Nephron progenitor cell (in vitro differentiated cells): ENCODE measurements around the gene AKR1D1.
A peak's percentile ranks its signal among the peaks of the same experiment; 100 is the strongest.

ENCODE experiments used
- DNase-seq: peaks from one replicate; pipeline ENCODE4 v3.0.0; 2021
- H3K27ac Mint-ChIP-seq: 2 replicates; pipeline ENCODE4 v1.8.0; 2021; ENCODE audit warnings: mild to moderate bottlenecking, moderate library complexity, mixed read lengths
- H3K27me3 Mint-ChIP-seq: 2 replicates; pipeline ENCODE4 v1.8.0; 2021; ENCODE audit warnings: mild to moderate bottlenecking, low read depth, mixed read lengths; ENCODE audit not compliant: poor library complexity
- H3K36me3 Mint-ChIP-seq: 2 replicates; pipeline ENCODE4 v1.8.0; 2021; ENCODE audit warnings: low read depth, mixed read lengths
- H3K4me1 Mint-ChIP-seq: 2 replicates; pipeline ENCODE4 v1.8.0; 2021; ENCODE audit warnings: mixed read lengths
- H3K4me3 Mint-ChIP-seq: 2 replicates; pipeline ENCODE4 v1.8.0; 2021; ENCODE audit warnings: mild to moderate bottlenecking, moderate library complexity, mixed read lengths
- H3K9me3 Mint-ChIP-seq: 2 replicates; pipeline ENCODE4 v1.8.0; 2021; ENCODE audit warnings: mild to moderate bottlenecking, moderate library complexity, mixed read lengths
- CTCF ChIP-seq: fragments of 200-600 bp; sonication (generic); IDR thresholded peaks from 2 replicates; pipeline ENCODE4 v1.5.0; 2021; ENCODE audit warnings: antibody characterized with exemption

The AKR1D1 gene

GRCh38 chr7:138116141-138116540, 39.9 kb downstream of the AKR1D1 start:
- DNase-seq: no peak
- Mint-ChIP-seq H3K9me3 (no peaks in the 10 kb centered on the region), H3K27me3 (peaks cover 15% of the 10 kb centered on the region), H3K4me1 (peaks cover 6% of the 10 kb centered on the region), H3K36me3 (no peaks in the 10 kb centered on the region), H3K4me3 (no peak overlapping the region), H3K27ac (no peak overlapping the region)
- no peak for TF ChIP-seq CTCF

GRCh38 chr7:138116892-138117291, 40.6 kb downstream of the AKR1D1 start:
- no peak overlapping the region for H3K4me3 Mint-ChIP-seq
- DNase-seq: no peak
- no peak for TF ChIP-seq CTCF
- H3K9me3 Mint-ChIP-seq: no peaks in the 10 kb centered on the region
- no peaks in the 10 kb centered on the region for H3K4me1 Mint-ChIP-seq
- no peak overlapping the region for H3K27ac Mint-ChIP-seq
- H3K27me3 Mint-ChIP-seq: peaks cover 15% of the 10 kb centered on the region
- no peaks in the 10 kb centered on the region for H3K36me3 Mint-ChIP-seq

- Mint-ChIP-seq H3K4me3 (no peak overlapping the region), H3K9me3 (no peaks in the 10 kb centered on the region), H3K36me3 (no peaks in the 10 kb centered on the region), H3K27ac (no peak overlapping the region), H3K4me1 (peaks cover 4% of the 10 kb centered on the region), H3K27me3 (peaks cover 12% of the 10 kb centered on the region)
- DNase-seq: no peak
- no peak for TF ChIP-seq CTCF
Observed at GRCh38 chr7:138120140-138120827, 44.0 kb downstream of the AKR1D1 start.

GRCh38 chr7:138122162-138122561, 45.9 kb downstream of the AKR1D1 start:
- no peak overlapping the region for H3K4me3 Mint-ChIP-seq
- no peak for TF ChIP-seq CTCF
- no peak overlapping the region for H3K27ac Mint-ChIP-seq
- no peaks in the 10 kb centered on the region for H3K36me3 Mint-ChIP-seq
- H3K4me1 Mint-ChIP-seq: peaks cover 10% of the 10 kb centered on the region
- H3K27me3 Mint-ChIP-seq: peaks cover 4% of the 10 kb centered on the region
- no peak for DNase-seq
- H3K9me3 Mint-ChIP-seq: no peaks in the 10 kb centered on the region

- no peaks in the 10 kb centered on the region for H3K27me3 Mint-ChIP-seq
- peak overlapping the region; percentile 0 for H3K27ac Mint-ChIP-seq
- H3K36me3 Mint-ChIP-seq: no peaks in the 10 kb centered on the region
- H3K9me3 Mint-ChIP-seq: peaks cover 4% of the 10 kb centered on the region
- H3K4me1 Mint-ChIP-seq: peaks cover 10% of the 10 kb centered on the region
- no peak overlapping the region for H3K4me3 Mint-ChIP-seq
- no peak for TF ChIP-seq CTCF
- DNase-seq: no peak
Observed at GRCh38 chr7:138125119-138125518, 48.9 kb downstream of the AKR1D1 start.

- Mint-ChIP-seq H3K27ac (no peak overlapping the region), H3K4me1 (peaks cover 10% of the 10 kb centered on the region), H3K9me3 (peaks cover 4% of the 10 kb centered on the region), H3K27me3 (no peaks in the 10 kb centered on the region), H3K36me3 (no peaks in the 10 kb centered on the region), H3K4me3 (no peak overlapping the region)
- TF ChIP-seq CTCF: no peak
- DNase-seq: no peak
Observed at GRCh38 chr7:138125598-138126111, 49.4 kb downstream of the AKR1D1 start.
